HepG2 (cell line): ENCODE results near the gene RNF114. TPM values are rescaled to one million over a fixed set of nuclear protein-coding genes. Genes with fewer than 3 reads are reported as not detected.

Source experiments
- CCDC6 ChIP-seq: sonication (generic); formaldehyde crosslinking; IDR thresholded peaks from 2 replicates; pipeline ENCODE4 v1.8.1; 2022; ENCODE audit warnings: mild to moderate bottlenecking, missing genetic modification reagents, moderate library complexity
- DR1 ChIP-seq: sonication (generic); formaldehyde crosslinking; IDR thresholded peaks from 2 replicates; pipeline ENCODE4 v1.8.0; 2021; ENCODE audit warnings: mild to moderate bottlenecking, missing genetic modification reagents, inconsistent platforms
- ELF4 ChIP-seq: sonication (generic); formaldehyde crosslinking; IDR thresholded peaks from 2 replicates; pipeline ENCODE4 v1.5.0; 2020; ENCODE audit warnings: missing genetic modification reagents, mild to moderate bottlenecking, moderate library complexity, borderline replicate concordance
- ETV5 ChIP-seq: IDR thresholded peaks from 2 replicates; pipeline ENCODE4 v1.6.1; 2018; ENCODE audit warnings: missing biosample characterization, missing genetic modification reagents, inconsistent platforms, borderline replicate concordance
- GLI4 ChIP-seq: sonication (generic); formaldehyde crosslinking; IDR thresholded peaks from 2 replicates; pipeline ENCODE4 v1.5.1; 2020; ENCODE audit warnings: missing genetic modification reagents, mild to moderate bottlenecking, moderate library complexity, borderline replicate concordance
- MXI1 ChIP-seq: IDR thresholded peaks from 3 replicates; pipeline ENCODE4 v1.6.1; 2012; ENCODE audit warnings: low read depth, low read length, inconsistent platforms, borderline replicate concordance
- NFE2L2 ChIP-seq: fragments of 150-350 bp; IDR thresholded peaks from 2 replicates; pipeline ENCODE4 v1.6.1; 2014; ENCODE audit warnings: low read length
- NFRKB ChIP-seq: fragments of 450-650 bp; IDR thresholded peaks from 2 replicates; pipeline ENCODE4 v1.6.1; 2017
- PCBP1 ChIP-seq: fragments of 200-400 bp; formaldehyde crosslinking; IDR thresholded peaks from 2 replicates; pipeline ENCODE4 v1.6.1; 2017; ENCODE audit warnings: mild to moderate bottlenecking, low read depth, low read length, borderline replicate concordance
- SP5 ChIP-seq: IDR thresholded peaks from 2 replicates; pipeline ENCODE4 v1.6.1; 2016; ENCODE audit warnings: low read depth, borderline replicate concordance
- TBX3 ChIP-seq: fragments of 450-650 bp; IDR thresholded peaks from 2 replicates; pipeline ENCODE4 v1.6.1; 2017; ENCODE audit warnings: antibody characterized with exemption, mild to moderate bottlenecking, inconsistent platforms, borderline replicate concordance
- TOE1 ChIP-seq: sonication (generic); formaldehyde crosslinking; IDR thresholded peaks from 2 replicates; pipeline ENCODE4 v1.4.0; 2020; ENCODE audit warnings: mild to moderate bottlenecking, missing genetic modification reagents
- YEATS2 ChIP-seq: sonication (generic); formaldehyde crosslinking; IDR thresholded peaks from 2 replicates; pipeline ENCODE4 v1.4.0; 2020; ENCODE audit warnings: missing genetic modification reagents, borderline replicate concordance
- YEATS4 ChIP-seq: sonication (generic); formaldehyde crosslinking; IDR thresholded peaks from 2 replicates; pipeline ENCODE4 v1.4.0; 2020; ENCODE audit warnings: missing genetic modification reagents, borderline replicate concordance
- ZNF121 ChIP-seq: sonication (generic); formaldehyde crosslinking; IDR thresholded peaks from 2 replicates; pipeline ENCODE4 v1.5.0; 2020; ENCODE audit warnings: mild to moderate bottlenecking, missing genetic modification reagents
- ZNF24 ChIP-seq: fragments of 450-650 bp; IDR thresholded peaks from 2 replicates; pipeline ENCODE4 v1.6.1; 2017; ENCODE audit warnings: antibody characterized with exemption, mild to moderate bottlenecking
- ZNF34 ChIP-seq: sonication (generic); formaldehyde crosslinking; IDR thresholded peaks from 2 replicates; pipeline ENCODE4 v1.4.0; 2020; ENCODE audit warnings: mild to moderate bottlenecking, missing genetic modification reagents, borderline replicate concordance
- ZNF777 ChIP-seq: sonication (generic); formaldehyde crosslinking; IDR thresholded peaks from 2 replicates; pipeline ENCODE4 v1.4.0; 2020; ENCODE audit warnings: missing genetic modification reagents
- ZNF780A ChIP-seq: sonication (generic); formaldehyde crosslinking; IDR thresholded peaks from 2 replicates; pipeline ENCODE4 v1.8.0; 2022; ENCODE audit warnings: mild to moderate bottlenecking, missing genetic modification reagents, moderate library complexity
- ZNF816 ChIP-seq: sonication (generic); formaldehyde crosslinking; IDR thresholded peaks from 2 replicates; pipeline ENCODE4 v1.8.0; 2022; ENCODE audit warnings: missing genetic modification reagents, mild to moderate bottlenecking, borderline replicate concordance
- ZSCAN30 ChIP-seq: sonication (generic); formaldehyde crosslinking; IDR thresholded peaks from 2 replicates; pipeline ENCODE4 v1.5.0; 2020; ENCODE audit warnings: mild to moderate bottlenecking, missing genetic modification reagents
- polyA plus RNA-seq, 8 experiments: library from polyadenylated mRNA; depleted of rRNA in 3 of 8; stranded (reverse) in 7 of 8; unstranded in 1 of 8; fragments of >200 nt; fragmentation: Illumina TruSeq in 4 of 8; extraction: Trizol in 4 of 8; gene quantifications; 2 replicates each; pipeline versions ENCODE4 v1.2.1 to v1.2.3, GENCODE V29; 2011 to 2016; ENCODE audit warnings: low read depth in 4 of 8, missing spikeins in 1 of 8, mixed read lengths in 1 of 8; ENCODE audit not compliant: insufficient read depth in 1 of 8
- total RNA-seq, 5 experiments: library from RNA; depleted of rRNA; stranded (reverse); fragments of >200 nt; fragmentation: Illumina TruSeq; extraction: Trizol; gene quantifications; 2 replicates each; pipeline ENCODE4 v1.2.3, GENCODE V29; 2016; ENCODE audit warnings: low read depth in 1 of 5
- TF ChIP-seq, protein P1 (sequence below): fragments of 450-650 bp; IDR thresholded peaks from 2 replicates; pipeline ENCODE4 v1.6.1; 2017
- TF ChIP-seq, protein P2 (sequence below): conservative IDR thresholded peaks from 2 replicates; pipeline ENCODE4 v1.6.1; 2018; ENCODE audit warnings: missing genetic modification reagents
- TF ChIP-seq, protein P3 (sequence below): sonication (generic); formaldehyde crosslinking; IDR thresholded peaks from 2 replicates; pipeline ENCODE4 v1.4.0; 2020; ENCODE audit warnings: missing genetic modification reagents, borderline replicate concordance

RNF114 gene
- total and polyA plus RNA-seq, 2 of the 13 experiments (the other 11 are each of a cell fraction or from before 2014, with no cell fraction given): 119 to 126 TPM

DNA sequence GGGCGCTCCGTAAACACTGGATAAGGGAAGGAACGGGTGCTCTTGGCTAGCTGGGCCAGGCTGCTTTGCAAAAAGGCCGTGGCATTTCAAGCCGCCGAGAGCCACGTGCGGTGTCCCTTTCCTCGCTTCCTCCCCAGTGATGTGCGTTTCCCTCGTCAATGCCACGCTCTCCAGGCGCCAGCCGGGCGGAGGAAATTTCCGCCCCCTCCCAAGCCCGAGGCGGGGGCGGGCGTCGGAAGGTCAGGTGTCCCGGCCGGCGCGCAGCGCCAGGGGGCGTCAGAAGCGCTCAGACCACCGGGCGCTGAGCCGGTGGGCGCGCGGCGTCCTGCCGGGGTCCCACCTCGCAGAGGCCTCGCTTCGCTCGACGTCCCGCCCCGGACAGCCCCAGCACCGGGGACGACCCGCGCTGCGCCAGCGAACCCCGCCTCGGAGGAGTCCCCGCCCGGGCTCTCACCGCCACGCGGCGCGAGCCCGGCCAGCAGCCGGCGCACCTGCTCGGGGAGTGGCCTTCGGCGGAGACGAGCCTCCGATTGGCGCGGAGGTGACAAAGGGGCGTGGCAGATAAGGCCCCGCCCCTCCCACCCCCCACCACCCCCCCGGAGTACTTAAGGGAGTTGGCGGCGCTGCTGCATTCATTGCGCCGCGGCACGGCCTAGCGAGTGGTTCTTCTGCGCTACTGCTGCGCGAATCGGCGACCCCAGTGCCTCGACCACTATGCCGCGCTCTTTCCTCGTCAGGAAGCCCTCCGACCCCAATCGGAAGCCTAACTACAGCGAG, 46.3 kb downstream of the RNF114 start, which contains the start of gene SNAI1 (continued):
- TF ChIP-seq CCDC6 (CRISPR knock-in tag) (peak; percentile 94; the same call in 1 of the 2 replicates), ZNF34 (no peak), ETV5 (CRISPR knock-in tag) (peak; percentile 80), YEATS2 (peak; percentile 55), ZNF121 (CRISPR knock-in tag) (no peak; the same call in 1 of the 2 replicates), SP5 (peak; percentile 8; the same call in 1 of the 2 replicates), TOE1 (peak; percentile 87; the same call in 1 of the 2 replicates), DR1 (CRISPR knock-in tag) (peak; percentile 65; the same call in 1 of the 2 replicates), ZNF816 (CRISPR knock-in tag) (no peak; the same call in 1 of the 2 replicates), ELF4 (no peak), NFRKB (no peak), NFE2L2 (no peak), ZNF780A (peak; percentile 66; the same call in 1 of the 2 replicates), PCBP1 (no peak), MXI1 (peak; percentile 74; the same call in 2 of the 3 replicates), TBX3 (0 out of 2 replicates have a peak, but pooled peaks have one; percentile 9), ZNF777 (CRISPR knock-in tag) (peak; percentile 93), YEATS4 (CRISPR knock-in tag) (peak; percentile 95), ZSCAN30 (CRISPR knock-in tag) (no peak), GLI4 (peak; percentile 6; the same call in 1 of the 2 replicates), ZNF24 (peak; percentile 51; the same call in 1 of the 2 replicates)
- TF ChIP-seq, protein P1, sequence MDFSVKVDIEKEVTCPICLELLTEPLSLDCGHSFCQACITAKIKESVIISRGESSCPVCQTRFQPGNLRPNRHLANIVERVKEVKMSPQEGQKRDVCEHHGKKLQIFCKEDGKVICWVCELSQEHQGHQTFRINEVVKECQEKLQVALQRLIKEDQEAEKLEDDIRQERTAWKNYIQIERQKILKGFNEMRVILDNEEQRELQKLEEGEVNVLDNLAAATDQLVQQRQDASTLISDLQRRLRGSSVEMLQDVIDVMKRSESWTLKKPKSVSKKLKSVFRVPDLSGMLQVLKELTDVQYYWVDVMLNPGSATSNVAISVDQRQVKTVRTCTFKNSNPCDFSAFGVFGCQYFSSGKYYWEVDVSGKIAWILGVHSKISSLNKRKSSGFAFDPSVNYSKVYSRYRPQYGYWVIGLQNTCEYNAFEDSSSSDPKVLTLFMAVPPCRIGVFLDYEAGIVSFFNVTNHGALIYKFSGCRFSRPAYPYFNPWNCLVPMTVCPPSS: no peak
- TF ChIP-seq, protein P2, sequence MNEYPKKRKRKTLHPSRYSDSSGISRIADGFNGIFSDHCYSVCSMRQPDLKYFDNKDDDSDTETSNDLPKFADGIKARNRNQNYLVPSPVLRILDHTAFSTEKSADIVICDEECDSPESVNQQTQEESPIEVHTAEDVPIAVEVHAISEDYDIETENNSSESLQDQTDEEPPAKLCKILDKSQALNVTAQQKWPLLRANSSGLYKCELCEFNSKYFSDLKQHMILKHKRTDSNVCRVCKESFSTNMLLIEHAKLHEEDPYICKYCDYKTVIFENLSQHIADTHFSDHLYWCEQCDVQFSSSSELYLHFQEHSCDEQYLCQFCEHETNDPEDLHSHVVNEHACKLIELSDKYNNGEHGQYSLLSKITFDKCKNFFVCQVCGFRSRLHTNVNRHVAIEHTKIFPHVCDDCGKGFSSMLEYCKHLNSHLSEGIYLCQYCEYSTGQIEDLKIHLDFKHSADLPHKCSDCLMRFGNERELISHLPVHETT (CRISPR knock-in tag): peak; percentile 58
- TF ChIP-seq, protein P3, sequence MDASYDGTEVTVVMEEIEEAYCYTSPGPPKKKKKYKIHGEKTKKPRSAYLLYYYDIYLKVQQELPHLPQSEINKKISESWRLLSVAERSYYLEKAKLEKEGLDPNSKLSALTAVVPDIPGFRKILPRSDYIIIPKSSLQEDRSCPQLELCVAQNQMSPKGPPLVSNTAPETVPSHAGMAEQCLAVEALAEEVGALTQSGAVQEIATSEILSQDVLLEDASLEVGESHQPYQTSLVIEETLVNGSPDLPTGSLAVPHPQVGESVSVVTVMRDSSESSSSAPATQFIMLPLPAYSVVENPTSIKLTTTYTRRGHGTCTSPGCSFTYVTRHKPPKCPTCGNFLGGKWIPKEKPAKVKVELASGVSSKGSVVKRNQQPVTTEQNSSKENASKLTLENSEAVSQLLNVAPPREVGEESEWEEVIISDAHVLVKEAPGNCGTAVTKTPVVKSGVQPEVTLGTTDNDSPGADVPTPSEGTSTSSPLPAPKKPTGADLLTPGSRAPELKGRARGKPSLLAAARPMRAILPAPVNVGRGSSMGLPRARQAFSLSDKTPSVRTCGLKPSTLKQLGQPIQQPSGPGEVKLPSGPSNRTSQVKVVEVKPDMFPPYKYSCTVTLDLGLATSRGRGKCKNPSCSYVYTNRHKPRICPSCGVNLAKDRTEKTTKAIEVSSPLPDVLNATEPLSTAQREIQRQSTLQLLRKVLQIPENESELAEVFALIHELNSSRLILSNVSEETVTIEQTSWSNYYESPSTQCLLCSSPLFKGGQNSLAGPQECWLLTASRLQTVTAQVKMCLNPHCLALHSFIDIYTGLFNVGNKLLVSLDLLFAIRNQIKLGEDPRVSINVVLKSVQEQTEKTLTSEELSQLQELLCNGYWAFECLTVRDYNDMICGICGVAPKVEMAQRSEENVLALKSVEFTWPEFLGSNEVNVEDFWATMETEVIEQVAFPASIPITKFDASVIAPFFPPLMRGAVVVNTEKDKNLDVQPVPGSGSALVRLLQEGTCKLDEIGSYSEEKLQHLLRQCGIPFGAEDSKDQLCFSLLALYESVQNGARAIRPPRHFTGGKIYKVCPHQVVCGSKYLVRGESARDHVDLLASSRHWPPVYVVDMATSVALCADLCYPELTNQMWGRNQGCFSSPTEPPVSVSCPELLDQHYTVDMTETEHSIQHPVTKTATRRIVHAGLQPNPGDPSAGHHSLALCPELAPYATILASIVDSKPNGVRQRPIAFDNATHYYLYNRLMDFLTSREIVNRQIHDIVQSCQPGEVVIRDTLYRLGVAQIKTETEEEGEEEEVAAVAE: peak; percentile 76
